Immature natural killer cell (primary cell): Measurements from ENCODE around the gene MIS18BP1. TPM values are rescaled to one million over a fixed set of nuclear protein-coding genes. Genes with fewer than 3 reads are reported as not detected.
A peak's percentile ranks its signal among the peaks of the same experiment; 100 is the strongest.

ENCODE experiments used
- DNase-seq, 3 donors: peaks; one replicate each; pipeline ENCODE4 v3.0.0; 2022; ENCODE audit warnings: mixed read lengths in 1 of 3
- H3K27ac Mint-ChIP-seq, 6 donors: one replicate each; pipeline ENCODE4 v1.8.0; 2020; ENCODE audit warnings: mixed read lengths in 6 of 6, mild to moderate bottlenecking in 5 of 6, inconsistent platforms in 4 of 6, moderate library complexity in 3 of 6
- H3K27me3 Mint-ChIP-seq, 3 donors: one replicate each; pipeline ENCODE4 v1.8.0; 2020 to 2021; ENCODE audit warnings: low read depth in 3 of 3, mild to moderate bottlenecking in 3 of 3, mixed read lengths in 3 of 3, moderate library complexity in 3 of 3, inconsistent platforms in 1 of 3
- H3K36me3 Mint-ChIP-seq, 3 donors: one replicate each; pipeline ENCODE4 v1.8.0; 2020; ENCODE audit warnings: mixed read lengths in 3 of 3, inconsistent platforms in 2 of 3, mild to moderate bottlenecking in 2 of 3
- H3K4me1 Mint-ChIP-seq, 2 donors: one replicate each; pipeline ENCODE4 v1.8.0; 2020; ENCODE audit warnings: inconsistent platforms in 2 of 2, mild to moderate bottlenecking in 2 of 2, mixed read lengths in 2 of 2, moderate library complexity in 1 of 2
- H3K4me3 Mint-ChIP-seq, 5 donors: one replicate each; pipeline ENCODE4 v1.8.0; 2020; ENCODE audit warnings: mild to moderate bottlenecking in 5 of 5, mixed read lengths in 5 of 5, inconsistent platforms in 3 of 5, moderate library complexity in 3 of 5
- H3K9me3 Mint-ChIP-seq, 6 donors: one replicate each; pipeline ENCODE4 v1.8.0; 2020; ENCODE audit warnings: mild to moderate bottlenecking in 6 of 6, mixed read lengths in 6 of 6, inconsistent platforms in 4 of 6, moderate library complexity in 3 of 6
- polyA plus RNA-seq, 3 donors: library from polyadenylated mRNA; unstranded; fragments of 300-500 nt; fragmentation: Illumina TruSeq; gene quantifications; one replicate each; pipeline ENCODE4 v1.2.3, GENCODE V29; 2021

The MIS18BP1 gene
- polyA plus RNA-seq, 3 donors from 2014 or later, result 9.7 to 31.9 (median 22.4) TPM

GRCh38 chr14:45258073-45258472, 5.1 kb upstream of the MIS18BP1 start:
- Mint-ChIP-seq H3K36me3 (peaks cover 5 to 11% (median 9%) of the 10 kb centered on the region in 3 donors), H3K27ac (no peak overlapping the region), H3K27me3 (peaks cover 6 to 7% (median 7%) of the 10 kb centered on the region in 3 donors), H3K9me3 (peaks cover 12 to 39% (median 24%) of the 10 kb centered on the region in 6 donors), H3K4me1 (peaks cover 10 to 14% of the 10 kb centered on the region in 2 donors), H3K4me3 (no peak overlapping the region)
- no peak for DNase-seq

- peaks cover 33 to 41% of the 10 kb centered on the region in 2 donors for H3K4me1 Mint-ChIP-seq
- H3K27me3 Mint-ChIP-seq, result peaks cover 5 to 9% (median 8%) of the 10 kb centered on the region in 3 donors
- peaks cover 5 to 11% (median 9%) of the 10 kb centered on the region in 3 donors for H3K36me3 Mint-ChIP-seq
- DNase-seq, result no peak
- H3K9me3 Mint-ChIP-seq, result peaks cover 11 to 33% (median 19%) of the 10 kb centered on the region in 6 donors
- H3K4me3 Mint-ChIP-seq, result peak overlapping the region in 4 of 5 donors; percentile 5 to 98 (median 52)
- H3K27ac Mint-ChIP-seq, result peak overlapping the region in 1 of 6 donors; percentile 45
Measured at GRCh38 chr14:45254771-45255170, 1.8 kb upstream of the MIS18BP1 start.

DNA sequence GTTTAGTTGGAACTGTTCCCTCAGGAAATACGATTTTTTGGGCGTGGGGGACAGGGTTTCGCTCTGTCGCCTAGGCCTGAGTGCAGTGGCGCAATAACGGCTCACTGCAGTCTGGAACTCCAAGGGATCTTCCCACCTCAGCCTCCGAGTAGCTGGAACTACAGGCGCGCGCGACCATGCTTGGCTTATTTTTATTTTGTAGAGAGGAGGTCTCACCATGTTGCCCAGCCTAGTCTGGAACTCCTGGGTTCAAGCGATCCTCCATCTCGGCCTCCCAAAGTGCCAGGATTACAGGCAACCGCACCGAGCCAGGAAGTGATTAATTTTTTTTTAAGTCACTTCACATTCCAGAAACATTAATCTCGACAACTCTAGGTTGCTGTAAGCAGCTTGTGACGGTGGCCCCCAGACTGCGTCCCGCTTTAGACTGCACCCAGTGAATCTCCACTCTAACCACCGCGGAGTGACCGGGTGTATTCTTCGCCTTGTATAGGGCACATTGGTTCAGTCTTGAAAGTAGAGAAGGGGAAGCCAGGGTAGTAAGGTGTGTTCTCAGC, 830 bp upstream of the MIS18BP1 start:
- DNase-seq, result peak in 1 of 3 donors; percentile 15
- Mint-ChIP-seq H3K27me3 (peaks cover 5 to 9% (median 8%) of the 10 kb centered on the region in 3 donors), H3K27ac (peak overlapping the region; percentile 93 to 98 (median 96)), H3K9me3 (peaks cover 4 to 24% (median 11%) of the 10 kb centered on the region in 6 donors), H3K36me3 (peaks cover 5 to 8% (median 5%) of the 10 kb centered on the region in 3 donors), H3K4me3 (peak overlapping the region; percentile 91 to 98 (median 94)), H3K4me1 (peaks cover 35 to 44% of the 10 kb centered on the region in 2 donors)

DNA sequence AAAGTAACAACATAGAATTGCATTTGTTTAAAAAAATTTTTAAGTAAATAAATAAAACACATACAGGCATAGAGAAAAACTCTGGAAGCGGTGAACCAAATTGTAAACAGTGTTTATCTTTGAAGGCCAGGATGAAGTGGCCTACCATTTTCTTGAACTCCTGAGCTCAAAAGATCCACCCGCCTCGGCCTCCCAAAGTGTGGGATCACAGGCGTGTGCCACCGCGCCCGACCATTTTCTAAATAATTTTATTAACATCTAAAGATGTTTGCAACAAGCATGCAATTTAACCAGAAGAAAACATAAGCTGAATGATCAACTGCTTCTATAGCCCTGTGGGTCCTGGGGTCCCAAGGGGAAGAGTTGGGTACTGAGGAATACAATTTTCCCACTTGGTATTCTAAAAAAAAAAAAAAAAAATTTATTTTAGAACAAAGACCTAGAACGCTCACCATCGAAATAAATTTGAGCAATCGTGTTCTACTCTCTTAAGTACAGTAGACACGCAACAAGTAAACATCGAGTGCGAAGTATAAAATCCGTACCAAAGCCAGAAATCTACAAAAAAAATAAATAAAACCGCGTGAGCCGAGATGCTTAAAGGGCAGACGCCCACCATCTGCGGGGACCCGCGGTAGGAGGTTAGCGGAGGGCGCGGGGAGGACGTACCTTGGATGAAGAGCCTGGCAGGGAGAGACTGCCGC, 484 bp downstream of the MIS18BP1 start:
- Mint-ChIP-seq H3K4me1 (peaks cover 36 to 44% of the 10 kb centered on the region in 2 donors), H3K27me3 (peaks cover 5 to 9% (median 8%) of the 10 kb centered on the region in 3 donors), H3K4me3 (peak overlapping the region; percentile 91 to 98 (median 94)), H3K36me3 (peaks cover 0 to 3% (median 0%) of the 10 kb centered on the region in 3 donors), H3K9me3 (peaks cover 0 to 10% (median under 1%) of the 10 kb centered on the region in 6 donors), H3K27ac (peak overlapping the region; percentile 93 to 98 (median 96))
- DNase-seq, result peak; percentile 4 to 19 (median 6)

DNA sequence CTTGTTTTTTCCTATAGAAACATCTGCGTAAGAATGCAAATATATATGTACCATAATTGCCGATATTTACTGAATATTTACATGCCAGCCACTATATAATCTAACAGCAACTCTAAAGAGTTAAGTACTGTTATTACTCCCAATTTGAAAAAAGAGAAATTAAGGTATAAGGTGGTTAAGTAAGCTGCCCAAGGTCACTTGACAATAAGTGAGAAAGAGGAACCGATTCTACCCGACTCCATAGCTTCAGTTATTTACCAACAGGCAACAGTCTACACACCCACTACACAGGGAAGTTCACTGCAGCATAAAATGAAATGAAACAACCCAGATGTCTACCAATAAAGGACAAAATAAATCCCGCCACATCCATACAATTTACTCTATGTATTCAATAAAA, 1.1 kb downstream of the MIS18BP1 start:
- DNase-seq, result peak in 2 of 3 donors; percentile 5 to 23
- H3K27me3 Mint-ChIP-seq, result peaks cover 5 to 9% (median 8%) of the 10 kb centered on the region in 3 donors
- H3K9me3 Mint-ChIP-seq, result peaks cover 0 to 5% (median 0%) of the 10 kb centered on the region in 6 donors
- H3K36me3 Mint-ChIP-seq, result no peaks in the 10 kb centered on the region
- H3K27ac Mint-ChIP-seq, result peak overlapping the region; percentile 93 to 98 (median 96)
- peaks cover 36 to 44% of the 10 kb centered on the region in 2 donors for H3K4me1 Mint-ChIP-seq
- peak overlapping the region; percentile 91 to 98 (median 94) for H3K4me3 Mint-ChIP-seq

- Mint-ChIP-seq H3K27me3 (peaks cover 5 to 9% (median 8%) of the 10 kb centered on the region in 3 donors), H3K36me3 (no peaks in the 10 kb centered on the region), H3K9me3 (no peaks in the 10 kb centered on the region), H3K4me3 (peak overlapping the region; percentile 37 to 79 (median 66)), H3K27ac (peak overlapping the region; percentile 29 to 90 (median 82)), H3K4me1 (peaks cover 36 to 44% of the 10 kb centered on the region in 2 donors)
- peak; percentile 9 to 13 (median 12) for DNase-seq
Measured at GRCh38 chr14:45249856-45250575, 3.0 kb downstream of the MIS18BP1 start.

DNA sequence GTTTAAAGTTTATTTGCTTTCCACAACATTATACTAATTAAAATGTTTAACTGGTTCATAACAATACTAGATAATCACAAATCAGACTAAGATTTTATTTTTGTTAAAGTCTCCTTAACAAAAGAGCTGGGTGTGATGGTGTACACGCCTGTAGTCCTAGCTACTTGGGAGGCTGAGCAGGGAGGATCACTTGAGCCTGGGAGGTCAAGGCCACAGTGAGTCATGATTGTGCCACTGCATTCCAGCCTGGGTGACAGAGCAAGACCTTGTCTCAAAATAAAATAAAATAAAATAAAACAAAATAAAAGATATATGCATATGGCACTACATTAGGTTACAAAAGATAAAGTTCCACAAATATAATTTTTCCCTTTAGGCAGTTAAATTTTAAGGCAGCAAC, 5.6 kb downstream of the MIS18BP1 start:
- H3K27me3 Mint-ChIP-seq, result no peaks in the 10 kb centered on the region
- no peak overlapping the region for H3K27ac Mint-ChIP-seq
- DNase-seq, result no peak
- H3K4me1 Mint-ChIP-seq, result peaks cover 25 to 38% of the 10 kb centered on the region in 2 donors
- no peaks in the 10 kb centered on the region for H3K9me3 Mint-ChIP-seq
- H3K36me3 Mint-ChIP-seq, result no peaks in the 10 kb centered on the region
- H3K4me3 Mint-ChIP-seq, result no peak overlapping the region

GRCh38 chr14:45246691-45247090, 6.3 kb downstream of the MIS18BP1 start:
- no peak overlapping the region for H3K27ac Mint-ChIP-seq
- DNase-seq, result no peak
- H3K4me3 Mint-ChIP-seq, result no peak overlapping the region
- peaks cover 21 to 33% of the 10 kb centered on the region in 2 donors for H3K4me1 Mint-ChIP-seq
- H3K9me3 Mint-ChIP-seq, result no peaks in the 10 kb centered on the region
- peaks cover 0 to 2% (median 0%) of the 10 kb centered on the region in 3 donors for H3K36me3 Mint-ChIP-seq
- H3K27me3 Mint-ChIP-seq, result no peaks in the 10 kb centered on the region

DNA sequence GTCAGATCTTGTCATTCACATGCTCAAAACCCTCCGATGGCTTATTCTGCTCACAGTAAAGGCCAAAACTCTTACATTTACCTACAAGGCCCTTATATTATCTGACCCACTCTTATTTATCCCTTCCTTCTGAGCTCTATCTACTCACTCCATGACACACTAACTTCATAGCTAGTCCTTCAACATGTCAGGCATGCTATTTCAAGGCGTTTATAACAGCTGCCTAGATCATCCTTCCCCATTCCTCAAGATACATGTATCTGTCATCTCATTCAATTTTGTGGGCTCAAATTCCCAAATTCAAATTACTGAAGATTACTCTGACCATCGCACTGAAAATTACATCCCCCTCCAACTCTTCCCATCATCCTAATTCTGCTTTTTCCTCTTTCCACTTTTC, 6.9 kb downstream of the MIS18BP1 start:
- DNase-seq, result no peak
- H3K27me3 Mint-ChIP-seq, result no peaks in the 10 kb centered on the region
- H3K36me3 Mint-ChIP-seq, result peaks cover 0 to 6% (median 3%) of the 10 kb centered on the region in 3 donors
- no peaks in the 10 kb centered on the region for H3K9me3 Mint-ChIP-seq
- no peak overlapping the region for H3K27ac Mint-ChIP-seq
- H3K4me3 Mint-ChIP-seq, result no peak overlapping the region
- peaks cover 16 to 32% of the 10 kb centered on the region in 2 donors for H3K4me1 Mint-ChIP-seq

GRCh38 chr14:45242706-45243105, 10.3 kb downstream of the MIS18BP1 start:
- no peak for DNase-seq
- Mint-ChIP-seq H3K4me3 (no peak overlapping the region), H3K36me3 (peaks cover 3 to 15% (median 12%) of the 10 kb centered on the region in 3 donors), H3K27ac (peak overlapping the region in 4 of 6 donors; percentile 30 to 73 (median 31)), H3K4me1 (peaks cover 1 to 24% of the 10 kb centered on the region in 2 donors), H3K9me3 (no peaks in the 10 kb centered on the region), H3K27me3 (no peaks in the 10 kb centered on the region)

GRCh38 chr14:45238988-45239387, 14.0 kb downstream of the MIS18BP1 start:
- peaks cover 1 to 24% of the 10 kb centered on the region in 2 donors for H3K4me1 Mint-ChIP-seq
- DNase-seq, result no peak
- H3K9me3 Mint-ChIP-seq, result no peaks in the 10 kb centered on the region
- no peak overlapping the region for H3K27ac Mint-ChIP-seq
- no peak overlapping the region for H3K4me3 Mint-ChIP-seq
- no peaks in the 10 kb centered on the region for H3K27me3 Mint-ChIP-seq
- peaks cover 10 to 22% (median 19%) of the 10 kb centered on the region in 3 donors for H3K36me3 Mint-ChIP-seq

GRCh38 chr14:45227566-45227965, 25.4 kb downstream of the MIS18BP1 start:
- Mint-ChIP-seq H3K4me1 (peaks cover 6 to 24% of the 10 kb centered on the region in 2 donors), H3K9me3 (no peaks in the 10 kb centered on the region), H3K4me3 (no peak overlapping the region), H3K27me3 (no peaks in the 10 kb centered on the region), H3K36me3 (peaks cover 40 to 55% (median 44%) of the 10 kb centered on the region in 3 donors), H3K27ac (no peak overlapping the region)
- no peak for DNase-seq

GRCh38 chr14:45222485-45223262, 30.3 kb downstream of the MIS18BP1 start:
- H3K4me3 Mint-ChIP-seq, result no peak overlapping the region
- H3K27me3 Mint-ChIP-seq, result peaks cover 0 to 4% (median 0%) of the 10 kb centered on the region in 3 donors
- peaks cover 27 to 36% (median 34%) of the 10 kb centered on the region in 3 donors for H3K36me3 Mint-ChIP-seq

More at GRCh38 chr14:45222485-45223262, 30.3 kb downstream of the MIS18BP1 start:
- no peak for DNase-seq
- H3K27ac Mint-ChIP-seq, result peak overlapping the region in 2 of 6 donors; percentile 56 to 73
- peaks cover 6 to 28% of the 10 kb centered on the region in 2 donors for H3K4me1 Mint-ChIP-seq
- H3K9me3 Mint-ChIP-seq, result no peaks in the 10 kb centered on the region
